ENCODE results near the gene ARMC12.

DNA sequence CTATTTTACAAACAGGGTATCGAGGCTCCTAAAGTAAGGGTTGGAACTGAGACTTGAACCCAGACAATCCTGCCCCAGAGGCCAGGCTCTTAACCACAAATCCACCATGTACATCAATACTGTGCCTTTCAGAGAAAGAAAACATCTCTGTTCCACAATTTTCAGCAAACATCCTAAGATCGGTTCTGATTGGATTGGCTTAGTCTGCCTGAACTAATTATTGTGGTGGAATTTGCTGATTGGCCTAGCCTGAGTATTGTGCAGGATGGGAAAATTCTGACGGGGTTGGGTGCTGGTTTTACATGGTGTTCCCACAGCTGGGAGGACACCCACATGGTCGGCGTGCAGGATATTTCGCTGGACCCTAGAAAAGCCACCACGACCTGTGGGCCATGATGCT is 43.9 kb downstream of the ARMC12 start, which contains the start of gene CLPSL1:
- TF ChIP-seq, protein P1, sequence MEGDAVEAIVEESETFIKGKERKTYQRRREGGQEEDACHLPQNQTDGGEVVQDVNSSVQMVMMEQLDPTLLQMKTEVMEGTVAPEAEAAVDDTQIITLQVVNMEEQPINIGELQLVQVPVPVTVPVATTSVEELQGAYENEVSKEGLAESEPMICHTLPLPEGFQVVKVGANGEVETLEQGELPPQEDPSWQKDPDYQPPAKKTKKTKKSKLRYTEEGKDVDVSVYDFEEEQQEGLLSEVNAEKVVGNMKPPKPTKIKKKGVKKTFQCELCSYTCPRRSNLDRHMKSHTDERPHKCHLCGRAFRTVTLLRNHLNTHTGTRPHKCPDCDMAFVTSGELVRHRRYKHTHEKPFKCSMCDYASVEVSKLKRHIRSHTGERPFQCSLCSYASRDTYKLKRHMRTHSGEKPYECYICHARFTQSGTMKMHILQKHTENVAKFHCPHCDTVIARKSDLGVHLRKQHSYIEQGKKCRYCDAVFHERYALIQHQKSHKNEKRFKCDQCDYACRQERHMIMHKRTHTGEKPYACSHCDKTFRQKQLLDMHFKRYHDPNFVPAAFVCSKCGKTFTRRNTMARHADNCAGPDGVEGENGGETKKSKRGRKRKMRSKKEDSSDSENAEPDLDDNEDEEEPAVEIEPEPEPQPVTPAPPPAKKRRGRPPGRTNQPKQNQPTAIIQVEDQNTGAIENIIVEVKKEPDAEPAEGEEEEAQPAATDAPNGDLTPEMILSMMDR (IDR thresholded peaks at IDR 0.05; ENCODE audit: low read depth, low read length, poor library complexity, severe bottlenecking) = no peak
- TF ChIP-seq EZH2phosphoT487 (IDR thresholded peaks at IDR 0.05; ENCODE audit: borderline replicate concordance, low read length) = no peak
